HepG2 (cell line): ENCODE results near the gene DCT. TPM values are rescaled to one million over a fixed set of nuclear protein-coding genes. Genes with fewer than 3 reads are reported as not detected.

Source experiments
- HMGXB4 ChIP-seq, 2 experiments: sonication (generic) in 1 of 2; formaldehyde crosslinking in 1 of 2; IDR thresholded peaks; 2 replicates each; pipeline versions ENCODE4 v1.4.0 to v1.6.1; 2018 to 2020; ENCODE audit warnings: missing genetic modification reagents in 2 of 2, borderline replicate concordance in 1 of 2, low read depth in 1 of 2, mild to moderate bottlenecking in 1 of 2, missing biosample characterization in 1 of 2
- HNRNPL ChIP-seq: fragments of 200-400 bp; formaldehyde crosslinking; IDR thresholded peaks from 2 replicates; pipeline ENCODE4 v1.6.1; 2017; ENCODE audit warnings: mild to moderate bottlenecking, low read depth, low read length
- KIAA2018 ChIP-seq: sonication (generic); formaldehyde crosslinking; IDR thresholded peaks from 2 replicates; pipeline ENCODE4 v1.5.0; 2020; ENCODE audit warnings: mild to moderate bottlenecking, missing genetic modification reagents, borderline replicate concordance
- SNAPC4 ChIP-seq: sonication (generic); formaldehyde crosslinking; IDR thresholded peaks from 2 replicates; pipeline ENCODE4 v1.4.0; 2020; ENCODE audit warnings: mild to moderate bottlenecking, missing genetic modification reagents
- ZBTB25 ChIP-seq: IDR thresholded peaks from 2 replicates; pipeline ENCODE4 v1.6.1; 2018; ENCODE audit warnings: missing genetic modification reagents
- ZNF230 ChIP-seq: sonication (generic); formaldehyde crosslinking; IDR thresholded peaks from 2 replicates; pipeline ENCODE4 v1.4.0; 2020; ENCODE audit warnings: mild to moderate bottlenecking, missing genetic modification reagents
- polyA plus RNA-seq, 8 experiments: library from polyadenylated mRNA; depleted of rRNA in 3 of 8; stranded (reverse) in 7 of 8; unstranded in 1 of 8; fragments of >200 nt; fragmentation: Illumina TruSeq in 4 of 8; extraction: Trizol in 4 of 8; gene quantifications; 2 replicates each; pipeline versions ENCODE4 v1.2.1 to v1.2.3, GENCODE V29; 2011 to 2016; ENCODE audit warnings: low read depth in 4 of 8, missing spikeins in 1 of 8, mixed read lengths in 1 of 8; ENCODE audit not compliant: insufficient read depth in 1 of 8
- total RNA-seq, 5 experiments: library from RNA; depleted of rRNA; stranded (reverse); fragments of >200 nt; fragmentation: Illumina TruSeq; extraction: Trizol; gene quantifications; 2 replicates each; pipeline ENCODE4 v1.2.3, GENCODE V29; 2016; ENCODE audit warnings: low read depth in 1 of 5

DCT gene
- total and polyA plus RNA-seq, 2 of the 13 experiments (the other 11 are each of a cell fraction or from before 2014, with no cell fraction given) = not detected

GRCh38 chr13:94387047-94387446, 92.4 kb downstream of the DCT start (continued):
- TF ChIP-seq KIAA2018 = no peak
- TF ChIP-seq SNAPC4 = no peak
- TF ChIP-seq ZNF230 = no peak
- no peak for TF ChIP-seq ZBTB25 (CRISPR knock-in tag)
- no peak for TF ChIP-seq HMGXB4 (CRISPR knock-in tag; IDR thresholded peaks at IDR 0.05; ENCODE audit: borderline replicate concordance in 1 of 2, low read depth in 1 of 2)
- TF ChIP-seq HNRNPL = no peak
